ENCODE measurements around the gene PPP1R3C. TPM values are rescaled to one million over a fixed set of nuclear protein-coding genes. Genes with fewer than 3 reads are reported as not detected.

Gene PPP1R3C
- total RNA-seq, 2 donors from 2014 or later, result 10.6 to 20.5 TPM

DNA sequence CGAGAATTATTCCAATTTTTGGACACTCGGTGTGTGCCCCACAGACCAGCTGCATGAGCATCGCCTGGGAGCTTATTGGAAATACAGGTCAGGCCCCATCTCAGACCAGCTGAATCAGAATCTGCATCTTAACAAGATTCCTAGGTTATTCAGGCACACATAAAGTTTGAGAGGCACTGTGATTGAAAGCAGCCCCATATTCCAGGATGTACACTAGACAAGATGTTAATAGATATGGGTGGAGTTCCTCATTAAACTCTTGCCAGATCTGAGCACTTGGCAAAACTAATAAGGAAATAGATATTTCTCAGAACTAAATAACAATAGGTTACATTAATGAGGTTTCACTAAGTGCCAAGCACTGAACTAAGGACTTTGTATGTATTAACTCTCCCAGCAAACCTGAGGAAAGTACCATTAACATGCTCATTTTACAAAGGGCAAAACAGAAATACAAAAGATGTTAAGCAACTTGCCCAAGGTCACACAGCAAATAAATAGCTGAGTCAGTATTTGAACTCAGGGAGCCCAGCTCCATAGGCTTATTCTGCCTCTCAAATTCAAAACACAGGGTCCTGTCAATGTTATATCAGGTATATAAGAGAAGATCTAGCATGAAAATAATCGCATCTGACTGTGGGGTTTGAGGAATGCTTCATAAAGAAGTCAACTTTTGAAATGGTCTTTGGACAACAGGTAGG, 29.9 kb downstream of the PPP1R3C start:
- intact Hi-C loops (cut with DNase I), result no loop called here
- no peaks in the 10 kb centered on the region for H3K27me3 ChIP-seq (replicated peaks; ENCODE audit: insufficient read depth)
- H3K9me3 ChIP-seq, result no peaks in the 10 kb centered on the region
- no peak for DNase-seq (ENCODE audit: low spot score)
- TF ChIP-seq POLR2AphosphoS5 (IDR thresholded peaks at IDR 0.05), result no peak
- TF ChIP-seq, protein P1, sequence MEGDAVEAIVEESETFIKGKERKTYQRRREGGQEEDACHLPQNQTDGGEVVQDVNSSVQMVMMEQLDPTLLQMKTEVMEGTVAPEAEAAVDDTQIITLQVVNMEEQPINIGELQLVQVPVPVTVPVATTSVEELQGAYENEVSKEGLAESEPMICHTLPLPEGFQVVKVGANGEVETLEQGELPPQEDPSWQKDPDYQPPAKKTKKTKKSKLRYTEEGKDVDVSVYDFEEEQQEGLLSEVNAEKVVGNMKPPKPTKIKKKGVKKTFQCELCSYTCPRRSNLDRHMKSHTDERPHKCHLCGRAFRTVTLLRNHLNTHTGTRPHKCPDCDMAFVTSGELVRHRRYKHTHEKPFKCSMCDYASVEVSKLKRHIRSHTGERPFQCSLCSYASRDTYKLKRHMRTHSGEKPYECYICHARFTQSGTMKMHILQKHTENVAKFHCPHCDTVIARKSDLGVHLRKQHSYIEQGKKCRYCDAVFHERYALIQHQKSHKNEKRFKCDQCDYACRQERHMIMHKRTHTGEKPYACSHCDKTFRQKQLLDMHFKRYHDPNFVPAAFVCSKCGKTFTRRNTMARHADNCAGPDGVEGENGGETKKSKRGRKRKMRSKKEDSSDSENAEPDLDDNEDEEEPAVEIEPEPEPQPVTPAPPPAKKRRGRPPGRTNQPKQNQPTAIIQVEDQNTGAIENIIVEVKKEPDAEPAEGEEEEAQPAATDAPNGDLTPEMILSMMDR (IDR thresholded peaks at IDR 0.05), result no peak
- TF ChIP-seq POLR2A (IDR thresholded peaks at IDR 0.05), result no peak
- no peaks in the 10 kb centered on the region for H3K36me3 ChIP-seq
- WGBS, result 72% methylated on average over 4 of the region's 4 CpGs
- H3K4me3 ChIP-seq, result no peak overlapping the region
- no peak overlapping the region for H3K27ac ChIP-seq
- peaks cover 3% of the 10 kb centered on the region for H3K4me1 ChIP-seq (replicated peaks)

DNA sequence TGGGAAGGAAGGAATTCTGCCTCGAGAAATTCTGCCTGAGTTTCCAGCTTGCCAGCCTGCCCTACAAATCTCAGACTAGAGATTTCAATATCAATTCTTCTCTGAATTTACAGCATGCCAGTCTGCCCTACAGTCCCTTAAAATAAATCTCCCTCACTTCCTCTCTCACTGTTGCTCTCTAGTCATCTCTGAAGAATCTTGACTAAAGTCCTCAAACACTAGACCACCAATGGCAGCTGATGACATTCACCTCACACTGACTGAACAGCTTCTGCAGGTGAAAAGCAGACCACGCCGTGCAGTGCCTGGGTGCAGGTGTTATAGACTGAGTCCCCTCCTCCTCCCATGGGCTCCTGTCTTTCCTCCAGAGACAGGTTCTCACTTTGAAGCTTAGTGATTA, 30.4 kb downstream of the PPP1R3C start:
- H3K27me3 ChIP-seq (replicated peaks; ENCODE audit: insufficient read depth), result no peaks in the 10 kb centered on the region
- DNase-seq (ENCODE audit: low spot score), result no peak
- H3K9me3 ChIP-seq, result no peaks in the 10 kb centered on the region
- TF ChIP-seq POLR2AphosphoS5 (IDR thresholded peaks at IDR 0.05) (no peak), POLR2A (IDR thresholded peaks at IDR 0.05) (no peak)
- intact Hi-C loops (cut with DNase I), result no loop called here
- peaks cover 3% of the 10 kb centered on the region for H3K4me1 ChIP-seq (replicated peaks)
- H3K36me3 ChIP-seq, result no peaks in the 10 kb centered on the region
- no peak overlapping the region for H3K27ac ChIP-seq
- no peak overlapping the region for H3K4me3 ChIP-seq
- 80% methylated on average over 3 of the region's 3 CpGs for WGBS

GRCh38 chr10:91601212-91601611, 31.7 kb downstream of the PPP1R3C start:
- no peak for DNase-seq (ENCODE audit: low spot score)
- Histone ChIP-seq H3K4me1 (replicated peaks) (peaks cover 3% of the 10 kb centered on the region), H3K27me3 (replicated peaks; ENCODE audit: insufficient read depth) (no peaks in the 10 kb centered on the region), H3K4me3 (no peak overlapping the region), H3K36me3 (no peaks in the 10 kb centered on the region), H3K9me3 (no peaks in the 10 kb centered on the region), H3K27ac (no peak overlapping the region)
- WGBS, result 93% methylated on average over 4 of the region's 4 CpGs
- TF ChIP-seq POLR2A (IDR thresholded peaks at IDR 0.05), result no peak
- TF ChIP-seq, protein P1 (IDR thresholded peaks at IDR 0.05), result no peak
- no peak for TF ChIP-seq POLR2AphosphoS5 (IDR thresholded peaks at IDR 0.05)
- intact Hi-C loops (cut with DNase I), result no loop called here

- H3K9me3 ChIP-seq, result no peaks in the 10 kb centered on the region
Measured at GRCh38 chr10:91598211-91598977, 34.5 kb downstream of the PPP1R3C start.

DNA sequence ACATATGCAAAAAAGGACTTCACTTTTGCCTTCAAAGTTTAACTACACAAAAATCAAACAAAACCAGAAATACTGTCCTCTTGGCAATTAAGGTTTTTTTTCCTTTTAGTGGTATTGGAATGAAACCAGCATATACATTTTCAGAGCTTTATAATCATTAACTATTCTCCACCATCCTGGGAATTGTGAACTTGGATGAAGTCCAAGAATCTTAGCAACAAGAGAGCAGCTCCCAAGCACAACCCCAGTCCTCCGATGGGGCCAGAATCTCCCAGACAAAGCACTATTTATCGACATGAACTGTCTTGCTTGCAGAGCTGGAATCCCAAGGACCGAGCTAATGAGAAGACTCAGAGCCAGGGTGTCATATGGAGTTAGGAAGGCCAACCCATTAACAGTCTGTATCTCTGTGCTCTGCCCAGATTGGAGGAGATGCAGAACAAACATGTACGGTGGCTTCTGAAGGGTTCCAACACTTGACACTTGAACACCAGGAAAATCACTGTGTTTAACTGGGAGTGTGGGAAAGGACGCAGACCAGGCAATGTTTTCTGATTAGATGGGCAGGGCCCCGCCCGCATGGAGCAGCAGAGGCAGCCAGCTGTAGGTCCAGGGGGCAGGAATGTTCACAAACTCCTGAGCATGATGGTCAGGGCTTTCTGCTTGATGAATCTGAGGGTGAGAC, 35.5 kb downstream of the PPP1R3C start:
- H3K27me3 ChIP-seq (replicated peaks; ENCODE audit: insufficient read depth), result no peaks in the 10 kb centered on the region
- no peak for DNase-seq (ENCODE audit: low spot score)
- no peak overlapping the region for H3K4me3 ChIP-seq
- H3K9me3 ChIP-seq, result no peaks in the 10 kb centered on the region
- H3K27ac ChIP-seq, result peak overlapping the region; percentile 23 to 51
- no peaks in the 10 kb centered on the region for H3K4me1 ChIP-seq (replicated peaks)
- H3K36me3 ChIP-seq, result no peaks in the 10 kb centered on the region
- intact Hi-C loops (cut with DNase I), result no loop called here
- WGBS, result 24% methylated on average over 7 of the region's 7 CpGs
- TF ChIP-seq POLR2AphosphoS5 (IDR thresholded peaks at IDR 0.05) (no peak), POLR2A (IDR thresholded peaks at IDR 0.05) (no peak)
- TF ChIP-seq, protein P1 (IDR thresholded peaks at IDR 0.05), result no peak

More at GRCh38 chr10:91598211-91598977, 34.5 kb downstream of the PPP1R3C start:
- 70% methylated on average over 6 of the region's 6 CpGs for WGBS
- H3K27me3 ChIP-seq (replicated peaks; ENCODE audit: insufficient read depth), result no peaks in the 10 kb centered on the region
- no peak overlapping the region for H3K27ac ChIP-seq
- DNase-seq (ENCODE audit: low spot score), result no peak
- TF ChIP-seq POLR2AphosphoS5 (IDR thresholded peaks at IDR 0.05), result no peak
- TF ChIP-seq POLR2A (IDR thresholded peaks at IDR 0.05), result no peak
- TF ChIP-seq, protein P1 (IDR thresholded peaks at IDR 0.05), result no peak
- no peaks in the 10 kb centered on the region for H3K36me3 ChIP-seq
- intact Hi-C loops (cut with DNase I), result no loop called here
- H3K4me3 ChIP-seq, result no peak overlapping the region
- no peaks in the 10 kb centered on the region for H3K4me1 ChIP-seq (replicated peaks)
